OCI-LY7 (cell line): ENCODE data around the gene TECTB. TPM values are rescaled to one million over a fixed set of nuclear protein-coding genes. Genes with fewer than 3 reads are reported as not detected.

Experiments
- BruUV-seq: library from RNA; stranded (reverse); fragments of 400-500 nt; replicated peaks from 2 replicates; lab custom pipeline; 2021; lab: Mats Ljungman, UMichigan
- CTCF ChIA-PET: fragments of 300-600 bp; sonication (Branson Sonifier 250); formaldehyde crosslinking; loops from one replicate; lab custom pipeline; 2022; ENCODE audit warnings: antibody characterized with exemption; ENCODE audit not compliant: unreplicated experiment; lab: Charles Lee
- POLR2A ChIA-PET: fragments of 300-600 bp; sonication (Branson Sonifier 250); formaldehyde crosslinking; loops from one replicate; lab custom pipeline; 2022; ENCODE audit warnings: antibody characterized with exemption; lab: Charles Lee
- DNase-seq: peaks from one replicate; pipeline ENCODE4 v3.0.0-alpha.2; 2015; ENCODE audit warnings: low spot score
- H2AFZ ChIP-seq: fragments of 200-600 bp; sonication (generic), shearing (Covaris generic); 2 replicates; pipeline ENCODE4 v1.6.1; 2014; ENCODE audit warnings: mild to moderate bottlenecking, antibody characterized with exemption, low read length, moderate library complexity
- H3K27ac ChIP-seq: fragments of 200-600 bp; sonication (generic); 2 replicates; pipeline ENCODE4 v1.5.1; 2014; ENCODE audit warnings: mixed run types, low read depth, mild to moderate bottlenecking, moderate library complexity, low read length, inconsistent platforms; ENCODE audit not compliant: poor library complexity, severe bottlenecking
- H3K36me3 ChIP-seq: fragments of 200-600 bp; sonication (generic); 2 replicates; pipeline ENCODE4 v1.6.1; 2014; ENCODE audit warnings: mild to moderate bottlenecking, antibody characterized with exemption, low read length, moderate library complexity, mixed read lengths; ENCODE audit not compliant: insufficient read depth
- H3K4me1 ChIP-seq: fragments of 200-600 bp; sonication (generic); 2 replicates; pipeline ENCODE4 v1.5.1; 2014; ENCODE audit warnings: mild to moderate bottlenecking, low read length; ENCODE audit not compliant: insufficient read depth, poor library complexity, severe bottlenecking
- H3K4me2 ChIP-seq: fragments of 200-600 bp; sonication (generic); 2 replicates; pipeline ENCODE4 v1.6.1; 2014; ENCODE audit warnings: mild to moderate bottlenecking, low read length
- H3K4me3 ChIP-seq: fragments of 200-600 bp; sonication (generic); 2 replicates; pipeline ENCODE4 v1.5.1; 2014; ENCODE audit warnings: mild to moderate bottlenecking, low read depth, low read length; ENCODE audit not compliant: poor library complexity, severe bottlenecking
- H3K79me2 ChIP-seq: fragments of 200-600 bp; sonication (generic); 2 replicates; pipeline ENCODE4 v1.6.1; 2016; ENCODE audit warnings: low read depth, mild to moderate bottlenecking, low read length, moderate library complexity, mixed read lengths; ENCODE audit not compliant: insufficient read depth
- H3K9me2 ChIP-seq: fragments of 200-600 bp; sonication (generic); 2 replicates; pipeline ENCODE4 v1.6.1; 2016; ENCODE audit warnings: mild to moderate bottlenecking, low read length, mixed read lengths; ENCODE audit not compliant: insufficient read depth
- H3K9me3 ChIP-seq: fragments of 200-600 bp; sonication (generic); 2 replicates; pipeline ENCODE4 v1.6.1; 2014; ENCODE audit warnings: mild to moderate bottlenecking, mixed run types, low read length, mixed read lengths
- H4K20me1 ChIP-seq: fragments of 200-600 bp; sonication (generic); 2 replicates; pipeline ENCODE4 v1.6.1; 2014; ENCODE audit warnings: mild to moderate bottlenecking, antibody characterized with exemption, low read length, moderate library complexity, mixed read lengths; ENCODE audit not compliant: insufficient read depth
- EZH2phosphoT487 ChIP-seq: fragments of 200-600 bp; sonication (generic); IDR thresholded peaks from 2 replicates; pipeline ENCODE4 v1.6.1; 2018; ENCODE audit warnings: low read depth, borderline replicate concordance, mild to moderate bottlenecking, mixed run types, antibody characterized with exemption, low read length, moderate library complexity, mixed read lengths
- intact Hi-C: fragments of 100-400 bp; cut with micrococcal nuclease; formaldehyde crosslinking; loops from one replicate; pipeline ENCODE4 v1.10.0; 2022; ENCODE audit not compliant: unreplicated experiment
- total RNA-seq, 2 experiments: library from RNA; depleted of rRNA in 1 of 2; stranded (reverse); fragments of >200 nt in 1 of 2; shearing (Covaris generic) in 1 of 2; gene quantifications; 2 replicates each; pipeline ENCODE4 v1.2.3, GENCODE V29; 2014 to 2022
- TF ChIP-seq, protein P1 (sequence below): fragments of 200-600 bp; sonication (generic); conservative IDR thresholded peaks from 2 replicates; pipeline ENCODE4 v1.5.1; 2014; ENCODE audit warnings: mild to moderate bottlenecking, antibody characterized with exemption, low read length, moderate library complexity, mixed read lengths

The TECTB gene
- total RNA-seq, 2 experiments from 2014 or later = not detected

DNA sequence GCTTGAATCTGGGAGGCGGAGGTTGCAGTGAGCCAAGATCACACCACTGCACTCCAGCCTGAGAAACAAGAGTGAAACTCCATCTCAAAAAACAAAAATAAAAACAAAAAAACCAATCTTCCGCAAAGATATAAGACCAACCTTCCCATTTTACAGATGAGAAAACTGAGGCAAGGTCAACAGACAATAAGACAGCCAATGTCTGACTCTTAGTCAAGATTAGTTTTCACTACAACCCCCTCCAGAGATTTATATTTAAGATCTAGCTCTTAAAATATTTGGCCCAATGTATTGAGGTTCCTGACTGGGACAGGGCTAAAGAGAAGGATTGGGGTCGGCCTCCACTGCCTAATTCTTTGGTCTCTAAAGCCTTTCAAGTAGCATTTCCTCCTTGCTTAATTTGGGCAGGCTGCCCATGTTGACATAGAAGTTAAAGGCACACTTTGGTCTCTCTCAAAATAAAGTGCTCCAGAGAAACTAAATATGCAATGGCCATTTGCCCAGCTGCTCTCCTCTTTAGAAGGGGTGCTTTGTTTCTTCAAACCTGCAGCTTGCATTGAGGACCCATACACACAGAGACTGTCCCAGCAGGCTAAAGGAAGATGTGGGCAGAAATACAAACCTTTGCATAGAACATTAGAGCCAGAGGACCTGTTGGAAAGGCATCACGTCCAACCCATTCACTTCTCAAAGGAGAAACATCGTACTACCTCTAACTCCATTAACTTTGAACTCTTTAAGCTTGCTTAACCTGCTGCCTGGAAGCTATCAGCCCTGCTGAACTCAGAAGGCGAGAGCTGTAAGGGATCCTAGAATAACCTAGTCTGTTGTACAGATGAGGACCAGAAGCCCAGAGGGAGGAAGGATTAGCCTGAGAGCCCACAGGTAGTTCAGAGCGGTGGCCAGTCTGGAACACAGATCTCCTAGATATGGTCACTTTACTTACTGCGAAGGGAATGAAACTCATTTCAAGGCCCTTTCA is 3.9 kb downstream of the TECTB start:
- no peaks in the 10 kb centered on the region for H3K4me1 ChIP-seq
- H3K79me2 ChIP-seq = no peaks in the 10 kb centered on the region
- TF ChIP-seq, protein P1, sequence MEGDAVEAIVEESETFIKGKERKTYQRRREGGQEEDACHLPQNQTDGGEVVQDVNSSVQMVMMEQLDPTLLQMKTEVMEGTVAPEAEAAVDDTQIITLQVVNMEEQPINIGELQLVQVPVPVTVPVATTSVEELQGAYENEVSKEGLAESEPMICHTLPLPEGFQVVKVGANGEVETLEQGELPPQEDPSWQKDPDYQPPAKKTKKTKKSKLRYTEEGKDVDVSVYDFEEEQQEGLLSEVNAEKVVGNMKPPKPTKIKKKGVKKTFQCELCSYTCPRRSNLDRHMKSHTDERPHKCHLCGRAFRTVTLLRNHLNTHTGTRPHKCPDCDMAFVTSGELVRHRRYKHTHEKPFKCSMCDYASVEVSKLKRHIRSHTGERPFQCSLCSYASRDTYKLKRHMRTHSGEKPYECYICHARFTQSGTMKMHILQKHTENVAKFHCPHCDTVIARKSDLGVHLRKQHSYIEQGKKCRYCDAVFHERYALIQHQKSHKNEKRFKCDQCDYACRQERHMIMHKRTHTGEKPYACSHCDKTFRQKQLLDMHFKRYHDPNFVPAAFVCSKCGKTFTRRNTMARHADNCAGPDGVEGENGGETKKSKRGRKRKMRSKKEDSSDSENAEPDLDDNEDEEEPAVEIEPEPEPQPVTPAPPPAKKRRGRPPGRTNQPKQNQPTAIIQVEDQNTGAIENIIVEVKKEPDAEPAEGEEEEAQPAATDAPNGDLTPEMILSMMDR = no peak
- no peak for TF ChIP-seq EZH2phosphoT487
- no peaks in the 10 kb centered on the region for H3K9me3 ChIP-seq
- intact Hi-C loops = no loop called here
- no peaks in the 10 kb centered on the region for H3K36me3 ChIP-seq
- no peak overlapping the region for H3K4me2 ChIP-seq
- no TSS peak for BruUV-seq
- no peak for DNase-seq
- ChIA-PET CTCF (no interaction called here), POLR2A (no interaction called here)
- H3K9me2 ChIP-seq = no peaks in the 10 kb centered on the region
- H3K4me3 ChIP-seq = no peak overlapping the region
- H3K27ac ChIP-seq = no peak overlapping the region
- no peak overlapping the region for H2AFZ ChIP-seq
- no peaks in the 10 kb centered on the region for H4K20me1 ChIP-seq

DNA sequence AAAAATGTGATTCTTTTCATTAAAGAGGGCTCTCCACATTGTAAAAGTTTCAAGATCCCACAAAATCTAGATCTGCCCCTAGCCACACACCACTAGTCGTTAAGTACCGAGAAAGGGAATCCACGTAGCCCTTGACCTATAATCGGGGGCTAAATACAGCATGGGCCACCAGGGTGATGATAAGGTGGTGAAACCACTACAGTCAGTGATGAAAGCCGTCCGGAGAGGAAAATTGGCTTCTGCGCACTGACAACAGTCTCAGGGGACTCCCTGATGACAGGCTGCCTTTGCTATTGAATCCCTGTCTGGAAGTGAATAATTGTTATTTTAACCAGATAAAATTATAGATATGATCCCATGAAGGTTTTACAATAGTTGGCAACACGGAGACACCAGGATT is 4.6 kb downstream of the TECTB start:
- H3K9me3 ChIP-seq = no peaks in the 10 kb centered on the region
- DNase-seq = no peak
- no peak overlapping the region for H3K4me3 ChIP-seq
- ChIA-PET POLR2A (no interaction called here), CTCF (no interaction called here)
- intact Hi-C loops = no loop called here
- H3K27ac ChIP-seq = no peak overlapping the region
- H3K79me2 ChIP-seq = no peaks in the 10 kb centered on the region
- no peaks in the 10 kb centered on the region for H4K20me1 ChIP-seq
- H2AFZ ChIP-seq = no peak overlapping the region
- H3K9me2 ChIP-seq = no peaks in the 10 kb centered on the region
- H3K36me3 ChIP-seq = no peaks in the 10 kb centered on the region
- TF ChIP-seq, protein P1 = no peak
- TF ChIP-seq EZH2phosphoT487 = no peak
- no peak overlapping the region for H3K4me2 ChIP-seq
- H3K4me1 ChIP-seq = no peaks in the 10 kb centered on the region
- no TSS peak for BruUV-seq

DNA sequence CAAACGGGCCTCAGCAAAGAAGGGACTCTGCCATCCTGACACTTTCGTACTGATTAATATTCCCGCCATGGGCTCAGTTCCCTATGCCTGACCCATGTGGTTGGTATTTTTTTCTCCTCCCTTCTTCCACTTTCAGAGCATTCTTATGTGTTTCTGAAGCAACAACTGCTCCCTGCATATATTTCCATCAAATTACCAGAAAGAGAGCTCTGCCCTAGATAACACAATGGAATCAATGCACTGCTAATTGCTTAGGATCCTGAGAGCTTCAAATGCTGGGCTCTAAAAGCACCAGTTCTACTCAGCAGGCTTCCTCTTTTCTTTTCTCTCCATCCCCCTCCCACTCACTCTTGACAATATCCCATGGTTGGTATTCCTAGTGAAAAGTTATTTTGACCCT is 5.3 kb downstream of the TECTB start:
- BruUV-seq = no TSS peak
- no peaks in the 10 kb centered on the region for H3K4me1 ChIP-seq
- no peak overlapping the region for H3K4me3 ChIP-seq
- no peak overlapping the region for H2AFZ ChIP-seq
- no peak overlapping the region for H3K27ac ChIP-seq
- no peaks in the 10 kb centered on the region for H3K79me2 ChIP-seq
- ChIA-PET CTCF (no interaction called here), POLR2A (no interaction called here)
- no peaks in the 10 kb centered on the region for H4K20me1 ChIP-seq
- intact Hi-C loops = no loop called here
- DNase-seq = no peak
- no peaks in the 10 kb centered on the region for H3K9me3 ChIP-seq
- no peaks in the 10 kb centered on the region for H3K36me3 ChIP-seq
- H3K4me2 ChIP-seq = no peak overlapping the region
- no peak for TF ChIP-seq EZH2phosphoT487
- TF ChIP-seq, protein P1 = no peak
- no peaks in the 10 kb centered on the region for H3K9me2 ChIP-seq
